Ramos (cell line): ENCODE data around the gene LRRN4CL.
"Not testable (repeated sequence)": the region's sequence is repeated elsewhere in the genome, so short reads cannot be mapped to it uniquely, and the experiment has no call there.

ENCODE experiments used
- in situ Hi-C: fragments of 300-500 bp; cut with MboI; formaldehyde crosslinking; loops from one replicate; pipeline ENCODE4 v1.14.3; 2022; ENCODE audit warnings: low sequenced_read_pairs; ENCODE audit not compliant: unreplicated experiment

The LRRN4CL gene

GRCh38 chr11:62689421-62690183, at the start of gene LRRN4CL:
TSS of gene LRRN4CL (minus strand) at chr11:62689530. CDS start at chr11:62688508, 1,022 bp downstream.
- in situ Hi-C loops = loop anchor here (10.0 kb wide), 2 partner anchors 265 to 295 kb away; no protein-coding TSS in a partner anchor

DNA sequence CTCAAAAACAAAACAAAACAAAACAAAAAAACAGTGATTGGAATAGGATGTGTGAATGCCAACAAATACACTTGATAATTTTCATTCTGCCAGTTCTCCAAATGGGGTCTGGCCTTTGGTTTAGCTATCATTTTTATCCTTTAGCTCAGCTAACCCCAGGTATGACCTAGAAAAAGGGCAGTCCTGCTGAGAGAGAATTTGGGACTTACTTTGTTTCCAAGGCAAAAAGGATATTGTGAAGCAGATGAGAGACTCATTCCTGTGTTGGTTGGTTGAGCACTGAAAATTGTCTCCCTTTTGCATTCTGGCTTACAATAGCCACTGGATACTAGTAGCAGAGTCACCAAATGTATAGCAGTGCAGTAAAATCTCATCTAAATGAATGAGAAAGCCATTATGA, 47.9 kb upstream of the LRRN4CL start:
- in situ Hi-C loops = no loop called here

- in situ Hi-C loops = no loop called here
These were observed 43.5 kb upstream of the LRRN4CL start for GRCh38 chr11:62732830-62733229.

GRCh38 chr11:62730076-62730475, 40.7 kb upstream of the LRRN4CL start:
- in situ Hi-C loops = not testable (repeated sequence)

DNA sequence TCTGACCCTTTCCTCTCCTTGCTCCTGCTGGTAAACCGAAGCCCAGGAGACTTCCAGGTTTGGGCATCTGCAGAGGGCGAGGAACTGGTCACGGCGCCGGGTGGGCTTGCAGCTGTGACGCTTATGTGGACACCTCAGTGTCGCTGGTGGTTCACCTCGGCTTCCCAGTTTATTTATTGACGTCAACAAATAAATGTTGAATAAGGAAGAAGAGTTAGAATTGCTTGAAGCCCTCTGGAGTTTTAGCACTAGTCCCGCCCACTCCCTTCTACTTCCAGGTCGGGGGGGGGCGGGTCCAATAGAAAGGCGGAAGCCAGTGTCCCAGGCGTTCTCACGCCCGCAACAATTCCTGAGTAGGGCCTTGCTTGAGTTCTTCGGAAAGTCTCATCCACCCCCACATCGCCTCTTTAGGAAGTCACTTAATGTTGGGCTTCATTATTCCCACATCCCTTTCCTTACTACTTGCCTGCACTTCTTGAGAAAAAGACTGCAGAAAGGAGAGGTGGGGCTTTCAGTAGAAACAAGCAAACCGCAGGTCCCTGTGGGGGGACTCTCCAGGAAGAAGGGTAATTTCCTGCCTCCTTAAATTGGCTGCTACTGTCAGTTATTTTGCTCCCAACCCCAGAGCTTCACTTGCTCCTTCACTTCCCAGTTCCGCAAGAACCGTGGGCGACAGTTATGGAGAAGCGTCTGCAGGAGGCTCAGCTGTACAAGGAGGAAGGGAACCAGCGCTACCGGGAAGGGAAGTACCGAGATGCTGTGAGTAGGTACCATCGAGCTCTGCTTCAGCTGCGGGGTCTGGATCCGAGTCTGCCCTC, 39.0 kb upstream of the LRRN4CL start, which contains the start of gene TTC9C:
TTC9C (plus strand) TSS at position 316 of the 818 bp plus-strand sequence; CDS start at position 679, 363 bp downstream.
- in situ Hi-C loops = no loop called here

DNA sequence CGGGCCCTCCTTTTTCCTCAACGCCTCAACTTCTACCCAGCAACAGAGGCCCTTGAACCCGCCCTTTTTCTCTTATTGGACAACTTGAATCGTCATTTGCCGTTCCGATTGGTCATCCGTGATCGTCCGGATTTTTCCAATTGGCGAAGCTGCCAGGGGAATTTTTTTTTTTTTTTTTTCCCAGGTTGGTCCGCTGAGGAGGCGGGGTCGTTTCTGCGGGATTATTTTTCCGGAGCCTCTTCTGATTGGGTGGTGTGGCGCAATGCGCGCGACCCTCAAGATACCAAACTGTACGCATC, 38.5 kb upstream of the LRRN4CL start:
- in situ Hi-C loops = no loop called here

GRCh38 chr11:62727165-62727871, 38.0 kb upstream of the LRRN4CL start, which contains the start of gene HNRNPUL2:
TSS of gene HNRNPUL2 (minus strand) at chr11:62727457. CDS start at chr11:62727156, 301 bp downstream.
- in situ Hi-C loops = no loop called here

DNA sequence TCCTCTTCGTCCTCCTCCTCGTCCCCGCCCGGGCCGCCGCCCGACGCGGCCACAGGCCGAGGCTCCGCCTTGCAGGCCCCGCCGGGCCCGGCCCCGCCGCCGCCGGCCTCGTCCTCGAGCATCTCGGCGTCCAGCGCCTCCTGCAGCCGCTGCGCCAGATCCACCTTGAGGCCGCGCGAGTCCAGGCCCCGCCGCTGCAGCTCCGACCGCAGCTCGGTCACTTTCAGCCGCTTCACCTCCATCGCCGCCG, 37.5 kb upstream of the LRRN4CL start:
- in situ Hi-C loops = no loop called here

DNA sequence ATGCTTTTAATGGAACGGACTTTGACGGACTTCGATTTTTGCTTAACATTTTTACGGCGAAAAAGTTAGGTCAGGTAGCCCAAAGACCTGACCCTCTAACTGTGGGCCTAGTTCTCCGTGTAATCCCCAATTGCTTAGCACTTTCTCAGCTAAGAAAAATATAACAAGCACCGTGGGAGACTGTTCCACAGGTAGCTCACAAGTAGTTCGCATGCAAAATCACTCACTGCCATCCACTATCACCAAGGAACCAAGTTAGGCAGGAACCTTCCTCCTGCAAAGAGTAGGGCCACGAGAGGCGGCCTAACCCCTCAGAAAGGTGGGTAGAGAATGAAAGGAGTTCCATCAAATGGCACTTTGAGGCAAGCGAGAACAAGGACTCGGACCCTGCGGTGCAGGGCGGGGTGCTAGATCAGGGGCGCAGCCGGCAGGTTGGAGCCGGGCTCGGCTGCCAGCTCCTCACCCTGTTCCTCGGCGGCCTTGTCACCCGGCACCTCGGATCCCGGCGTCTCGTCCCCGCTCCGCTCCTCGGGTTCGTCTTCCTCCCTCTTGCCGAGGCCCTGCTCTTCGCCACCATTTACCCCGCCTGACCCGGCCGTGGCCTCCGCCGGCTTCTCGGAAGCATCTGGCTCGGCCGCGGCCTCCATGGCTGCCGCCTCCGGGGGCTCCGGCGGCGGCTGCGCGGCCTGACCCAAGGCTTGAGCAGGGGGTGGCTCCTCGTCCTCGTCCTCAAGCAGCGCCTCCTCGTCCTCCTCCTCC, 37.0 kb upstream of the LRRN4CL start:
- in situ Hi-C loops = no loop called here

- in situ Hi-C loops = no loop called here
These were observed 36.3 kb upstream of the LRRN4CL start for GRCh38 chr11:62725646-62726045.

GRCh38 chr11:62724171-62724570, 34.8 kb upstream of the LRRN4CL start:
- in situ Hi-C loops = no loop called here

DNA sequence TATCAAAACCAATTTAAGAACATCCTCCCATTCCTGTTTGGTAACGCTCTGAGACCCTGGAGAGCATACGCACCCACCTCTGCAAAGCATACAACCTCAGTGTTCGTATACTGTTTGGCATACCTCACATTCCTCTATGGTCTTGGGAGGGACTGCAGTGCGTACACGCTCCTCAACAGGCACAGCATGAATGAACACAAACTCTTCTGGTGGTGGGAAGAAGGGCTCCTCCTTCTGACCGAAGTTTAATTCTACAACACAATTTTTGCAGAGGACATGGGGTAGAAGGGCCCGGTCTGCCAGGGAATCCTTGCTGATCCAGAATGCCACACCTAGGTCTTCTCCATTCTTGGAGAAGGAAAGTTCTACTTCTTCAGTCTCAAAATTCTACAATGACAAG, 32.7 kb upstream of the LRRN4CL start:
- in situ Hi-C loops = no loop called here

- in situ Hi-C loops = no loop called here
These were observed 30.1 kb upstream of the LRRN4CL start for GRCh38 chr11:62719302-62719978.

GRCh38 chr11:62716816-62717215, 27.5 kb upstream of the LRRN4CL start:
- in situ Hi-C loops = no loop called here

DNA sequence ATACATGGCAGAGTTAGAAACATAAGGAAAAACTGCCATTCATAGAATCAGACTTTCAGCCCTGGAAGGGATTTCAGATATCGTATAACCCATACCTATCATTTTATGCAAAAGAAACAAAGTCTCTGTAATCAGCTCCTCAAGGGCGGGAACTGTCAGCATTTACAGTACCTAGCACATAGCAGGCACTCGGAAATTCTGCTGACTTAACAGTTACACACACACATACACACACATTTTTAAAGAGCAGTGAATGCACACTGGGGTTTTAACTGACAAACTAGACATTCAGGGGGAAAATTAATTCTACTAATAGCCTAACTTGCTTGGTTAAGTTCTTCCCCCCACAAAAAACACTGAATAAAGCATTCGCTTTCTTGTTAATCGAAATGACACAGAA, 26.9 kb upstream of the LRRN4CL start:
- in situ Hi-C loops = no loop called here

DNA sequence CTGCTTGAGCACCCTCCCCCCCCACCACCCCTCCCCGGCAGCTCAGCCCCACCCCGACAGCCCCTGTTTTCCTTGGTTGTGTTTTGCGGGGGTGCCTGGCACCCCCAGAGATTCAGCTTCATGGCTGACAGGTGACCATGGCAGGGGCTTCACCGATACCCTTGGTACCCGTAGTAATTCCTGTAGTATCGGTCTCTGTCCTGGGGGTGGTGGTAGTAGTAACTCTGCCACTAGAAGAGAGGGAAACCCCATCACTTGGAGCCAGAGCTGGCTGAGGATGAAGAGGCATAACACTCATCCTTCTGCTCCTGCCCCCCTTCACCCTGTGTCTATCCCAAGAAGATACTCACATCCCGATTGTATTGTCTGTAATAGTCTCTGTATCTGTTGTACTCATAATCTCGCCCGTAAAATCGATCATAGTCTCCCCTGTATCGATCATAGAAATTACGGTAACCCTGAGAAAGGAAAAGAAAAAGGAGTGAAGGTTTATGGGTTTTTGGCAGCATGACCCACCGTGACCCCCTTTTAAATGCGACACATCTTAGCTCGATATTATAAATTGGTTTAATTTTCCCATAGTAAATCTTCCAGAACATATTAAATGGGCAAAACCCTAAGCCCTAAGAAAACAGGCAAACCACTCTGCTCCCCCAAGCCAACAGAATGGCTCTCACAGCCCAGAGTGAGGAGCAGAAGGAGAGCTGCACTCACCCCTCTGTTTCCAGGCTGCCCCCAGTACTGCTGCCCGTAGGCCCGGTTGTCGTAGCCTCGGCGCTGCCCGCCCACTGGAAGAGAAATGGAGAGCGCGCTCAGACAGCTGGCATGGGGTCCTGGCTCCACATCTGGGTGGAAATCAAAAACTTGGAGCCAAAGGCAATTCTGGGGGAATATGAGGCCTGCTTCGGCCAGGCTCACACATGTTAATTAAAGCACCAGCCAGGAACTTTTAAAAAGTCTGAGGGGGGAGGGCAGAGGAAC, 26.1 kb upstream of the LRRN4CL start:
- in situ Hi-C loops = no loop called here

GRCh38 chr11:62713343-62713742, 24.0 kb upstream of the LRRN4CL start:
- in situ Hi-C loops = no loop called here

GRCh38 chr11:62712861-62713260, 23.5 kb upstream of the LRRN4CL start:
- in situ Hi-C loops = no loop called here
